Keratinocyte (primary cell): ENCODE data around the gene CDC40.

Experiments
- CTCF ChIP-seq, 3 experiments: IDR thresholded peaks in 1 of 3; conservative IDR thresholded peaks in 1 of 3; optimal IDR thresholded peaks in 1 of 3; 2 replicates in 2 of 3; 3 replicates in 1 of 3; pipeline versions ENCODE3 to v1.5.1; 2011; ENCODE audit warnings: low read length in 3 of 3, mild to moderate bottlenecking in 3 of 3, moderate library complexity in 2 of 3, control low read depth in 1 of 3, inconsistent platforms in 1 of 3; ENCODE audit not compliant: insufficient read depth in 2 of 3; ENCODE audit errors: extremely low read depth in 1 of 3
- EZH2 ChIP-seq: IDR thresholded peaks from one replicate; pipeline ENCODE4 v1.6.1; 2012; ENCODE audit warnings: inconsistent platforms, mild to moderate bottlenecking, low read length, moderate library complexity

GRCh38 chr6:110158479-110158878 lies 21.7 kb upstream of the CDC40 start:
- TF ChIP-seq CTCF (optimal IDR thresholded peaks at IDR 0.05 in 1 of 3, IDR thresholded peaks at IDR 0.05 in 1 of 3, conservative IDR thresholded peaks at IDR 0.05 in 1 of 3; ENCODE audit: extremely low read depth in 1 of 3, insufficient read depth in 2 of 3, low read length in 3 of 3) (no peak), EZH2 (no peak)
